K562 (cell line): ENCODE measurements around the gene KBTBD4. TPM values are rescaled to one million over a fixed set of nuclear protein-coding genes. Genes with fewer than 3 reads are reported as not detected.

Experiments
- ATAC-seq: fragments of 200-7000 bp; cut with Tn5 transposase; 3 replicates; pipeline ENCODE4 v1.9.1; 2020; ENCODE audit warnings: moderate library complexity
- BruUV-seq: library from RNA; stranded (reverse); fragments of 400-500 nt; replicated peaks from 2 replicates; lab custom pipeline; 2021; lab: Mats Ljungman, UMichigan
- CTCF ChIA-PET: fragments of 300-600 bp; formaldehyde crosslinking; extraction: SDS; loops from one replicate; lab custom pipeline; 2021; ENCODE audit warnings: low intra/inter-chr PET ratio; lab: Yijun Ruan, JAX
- POLR2A ChIA-PET: fragments of 300-600, 350-650 bp; sonication (Branson Sonifier 250); formaldehyde crosslinking; extraction: SDS; loops from one replicate; lab custom pipeline; 2021; ENCODE audit warnings: antibody characterized with exemption, inconsistent platforms; lab: Yijun Ruan, JAX
- DNase-seq, 4 experiments: peaks; one replicate each; pipeline versions ENCODE4 v3.0.0 to v3.0.0-alpha.2; 2011 to 2018; ENCODE audit warnings: low spot score in 3 of 4, mixed read lengths in 3 of 4; ENCODE audit errors: extremely low read depth in 1 of 4
- FAIRE-seq: peaks from 2 replicates; lab custom pipeline; 2011; peaks lifted over from hg19 to GRCh38; lab: Jason Lieb, UNC
- H2AFZ ChIP-seq: 2 replicates; pipeline ENCODE4 v1.6.0; 2011; ENCODE audit warnings: low read depth, low read length, control low read depth, inconsistent platforms
- H3K27ac ChIP-seq: fragments of 200-600 bp; 3 replicates; pipeline ENCODE4 v1.8.0; 2011; ENCODE audit warnings: low read depth, mild to moderate bottlenecking, control low read depth, inconsistent platforms, low read length, moderate library complexity, mixed read lengths; ENCODE audit errors: extremely low read depth
- H3K27me3 ChIP-seq, 2 experiments: fragments of 300-600 bp in 1 of 2; 2 replicates in 1 of 2; 3 replicates in 1 of 2; pipeline versions ENCODE4 v1.6.0 to v1.8.0; 2011; ENCODE audit warnings: inconsistent platforms in 2 of 2, low read length in 2 of 2, mild to moderate bottlenecking in 1 of 2, mixed read lengths in 1 of 2, moderate library complexity in 1 of 2; ENCODE audit not compliant: control insufficient read depth in 2 of 2, insufficient read depth in 2 of 2
- H3K36me3 ChIP-seq: fragments of 300-600 bp; 3 replicates; pipeline ENCODE4 v1.8.0; 2011; ENCODE audit warnings: mild to moderate bottlenecking, low read length, inconsistent platforms; ENCODE audit not compliant: control insufficient read depth, insufficient read depth
- H3K4me1 ChIP-seq, 2 experiments: fragments of 200-600 bp in 1 of 2; replicated peaks in 1 of 2; 2 replicates in 1 of 2; 3 replicates in 1 of 2; pipeline versions ENCODE4 v1.5.1 to v1.8.0; 2011; ENCODE audit warnings: inconsistent platforms in 2 of 2, low read length in 2 of 2, mild to moderate bottlenecking in 1 of 2, mixed read lengths in 1 of 2, moderate library complexity in 1 of 2; ENCODE audit not compliant: control insufficient read depth in 2 of 2, insufficient read depth in 2 of 2
- H3K4me2 ChIP-seq: 2 replicates; pipeline ENCODE4 v1.6.1; 2011; ENCODE audit warnings: low read length, control low read depth, inconsistent platforms, mixed read lengths; ENCODE audit not compliant: insufficient read depth
- H3K4me3 ChIP-seq: fragments of 200-600 bp; sonication (generic), shearing (Covaris generic); 2 replicates; pipeline ENCODE4 v1.5.1; 2016; ENCODE audit warnings: control low read depth, inconsistent platforms
- H3K79me2 ChIP-seq: fragments of 200-600 bp; 3 replicates; pipeline ENCODE4 v1.8.0; 2011; ENCODE audit warnings: low read length, inconsistent platforms; ENCODE audit not compliant: control insufficient read depth, insufficient read depth
- H3K9ac ChIP-seq, 2 experiments: 2 replicates each; pipeline versions ENCODE4 v1.6.0 to v1.6.1; 2011; ENCODE audit warnings: low read depth in 2 of 2, low read length in 2 of 2, control low read depth in 1 of 2, inconsistent platforms in 1 of 2, mild to moderate bottlenecking in 1 of 2, mixed read lengths in 1 of 2; ENCODE audit not compliant: insufficient read depth in 1 of 2
- H3K9me1 ChIP-seq: one replicate; pipeline ENCODE4 v1.6.0; 2011; ENCODE audit warnings: inconsistent platforms, mild to moderate bottlenecking, low read length, moderate library complexity; ENCODE audit not compliant: control insufficient read depth, insufficient read depth
- H3K9me3 ChIP-seq: replicated peaks from 2 replicates; pipeline ENCODE4 v1.5.1; 2011; ENCODE audit warnings: low read depth, low read length, inconsistent platforms; ENCODE audit not compliant: control insufficient read depth, insufficient read depth
- H4K20me1 ChIP-seq: replicated peaks from 2 replicates; pipeline ENCODE4 v1.6.1; 2011; ENCODE audit warnings: low read length, inconsistent platforms, mixed read lengths; ENCODE audit not compliant: control insufficient read depth, insufficient read depth
- E2F8 ChIP-seq: fragments of 450-650 bp; IDR thresholded peaks from 2 replicates; pipeline ENCODE4 v1.7.1; 2018; ENCODE audit warnings: mild to moderate bottlenecking, low read depth; ENCODE audit not compliant: partially characterized antibody
- FOXJ2 ChIP-seq: fragments of 200-800 bp; sonication (Bioruptor generic); IDR thresholded peaks from 2 replicates; pipeline ENCODE4 v1.6.1; 2016; ENCODE audit warnings: missing genetic modification characterization, missing compliant biosample characterization
- NFIX ChIP-seq: fragments of 250-450 bp; sonication (Bioruptor Pico); IDR thresholded peaks from 2 replicates; pipeline ENCODE4 v1.4.0; 2020; ENCODE audit warnings: low read depth, mild to moderate bottlenecking, moderate library complexity
- ZNF354B ChIP-seq: fragments of 250-450 bp; sonication (Bioruptor Pico); IDR thresholded peaks from 2 replicates; pipeline ENCODE4 v1.4.0; 2020
- WGBS: fragments of 100-300 bp; shearing (Covaris generic); methylation state at CpG from one replicate; pipeline ENCODE4 v1.1.6; 2016; ENCODE audit warnings: low coverage, mixed read lengths; ENCODE audit not compliant: insufficient coverage; ENCODE audit errors: missing lambda C conversion rate; 5-methylcytosine and 5-hydroxymethylcytosine counted together
- in situ Hi-C: fragments of 300-500 bp; cut with MboI; formaldehyde crosslinking; loops from 4 replicates; pipeline ENCODE4 v1.15.0; 2018; ENCODE audit warnings: inconsistent platforms, mixed read lengths
- intact Hi-C: fragments of 100-400 bp; cut with micrococcal nuclease; formaldehyde crosslinking; loops from 2 replicates; pipeline ENCODE4 v1.14.2; 2022
- polyA plus RNA-seq, 8 experiments: library from polyadenylated mRNA; depleted of rRNA in 4 of 8; stranded (reverse) in 5 of 8; unstranded in 3 of 8; fragments of >200 nt; fragmentation: Nextera tagmentation in 2 of 8; fragmentation: Illumina TruSeq in 1 of 8; extraction: Ambion mirVana in 2 of 8; extraction: Trizol in 1 of 8; gene quantifications; 2 replicates each; pipeline versions ENCODE4 v1.2.1 to v1.2.3, GENCODE V29; 2011 to 2014; ENCODE audit warnings: inconsistent platforms in 1 of 8, missing spikeins in 1 of 8
- total RNA-seq, 7 experiments: library from RNA; depleted of rRNA in 6 of 7; stranded (reverse); fragments of >200 nt in 6 of 7; fragmentation: Illumina TruSeq in 2 of 7; extraction: Trizol in 2 of 7; gene quantifications; 2 replicates each; pipeline versions ENCODE4 v1.2.1 to v1.2.3, GENCODE V29; 2011 to 2021; ENCODE audit warnings: low replicate concordance in 1 of 7
- TF ChIP-seq, protein P1 (sequence below): fragments of 450-650 bp; IDR thresholded peaks from 2 replicates; pipeline ENCODE4 v1.6.1; 2018; ENCODE audit warnings: mild to moderate bottlenecking, low read depth; ENCODE audit not compliant: partially characterized antibody

KBTBD4 gene
- total and polyA plus RNA-seq, 9 of the 15 experiments (the other 6 are each of a cell fraction or from before 2014, with no cell fraction given): 7.0 to 33.9 (median 13.3) TPM

- FAIRE-seq: no peak
Observed at GRCh38 chr11:47589118-47589517, 10.3 kb upstream of the KBTBD4 start.

More at GRCh38 chr11:47589118-47589517, 10.3 kb upstream of the KBTBD4 start:
- peaks cover 11% of the 10 kb centered on the region; the same call in 1 of the 3 replicates for H3K36me3 ChIP-seq
- no peaks in the 10 kb centered on the region for H3K79me2 ChIP-seq
- POLR2A ChIA-PET: interaction anchor here (0.6 to 1.5 kb wide), 2 partner anchors 12 to 14 kb away, joined by 3 read pairs; no protein-coding TSS in a partner anchor
- 57% methylated on average over 8 of the region's 11 CpGs for WGBS
- in situ Hi-C loops: no loop called here
- H4K20me1 ChIP-seq: no peaks in the 10 kb centered on the region
- CTCF ChIA-PET: no interaction called here
- H2AFZ ChIP-seq: no peak overlapping the region
- H3K27ac ChIP-seq: no peak overlapping the region
- H3K4me2 ChIP-seq: no peak overlapping the region
- ATAC-seq (no peak), DNase-seq (no peak)
- BruUV-seq: no TSS peak
- H3K4me3 ChIP-seq: no peak overlapping the region
- no peak for TF ChIP-seq ZNF354B
- TF ChIP-seq FOXJ2 (tag): no peak
- TF ChIP-seq NFIX (CRISPR knock-in tag): no peak
- TF ChIP-seq E2F8: no peak
- TF ChIP-seq, protein P1, sequence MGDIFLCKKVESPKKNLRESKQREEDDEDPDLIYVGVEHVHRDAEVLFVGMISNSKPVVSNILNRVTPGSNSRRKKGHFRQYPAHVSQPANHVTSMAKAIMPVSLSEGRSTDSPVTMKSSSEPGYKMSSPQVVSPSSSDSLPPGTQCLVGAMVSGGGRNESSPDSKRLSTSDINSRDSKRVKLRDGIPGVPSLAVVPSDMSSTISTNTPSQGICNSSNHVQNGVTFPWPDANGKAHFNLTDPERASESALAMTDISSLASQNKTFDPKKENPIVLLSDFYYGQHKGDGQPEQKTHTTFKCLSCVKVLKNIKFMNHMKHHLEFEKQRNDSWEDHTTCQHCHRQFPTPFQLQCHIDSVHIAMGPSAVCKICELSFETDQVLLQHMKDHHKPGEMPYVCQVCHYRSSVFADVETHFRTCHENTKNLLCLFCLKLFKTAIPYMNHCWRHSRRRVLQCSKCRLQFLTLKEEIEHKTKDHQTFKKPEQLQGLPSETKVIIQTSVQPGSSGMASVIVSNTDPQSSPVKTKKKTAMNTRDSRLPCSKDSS: no peak
- no peak overlapping the region for H3K9ac ChIP-seq
- no peaks in the 10 kb centered on the region for H3K9me3 ChIP-seq
- H3K27me3 ChIP-seq: peaks cover 13 to 18% of the 10 kb centered on the region in 2 experiments
- H3K4me1 ChIP-seq: peaks cover 0 to 18% of the 10 kb centered on the region in 2 experiments; a peak in 2 of 5 replicates
- no peaks in the 10 kb centered on the region for H3K9me1 ChIP-seq
- intact Hi-C loops: no loop called here
